Measurements from ENCODE around the gene IL17RB. TPM values are rescaled to one million over a fixed set of nuclear protein-coding genes. Genes with fewer than 3 reads are reported as not detected.

IL17RB gene
- total RNA-seq, 1 experiment from 2014 or later: 9.8 TPM

- no peaks in the 10 kb centered on the region for H4K20me1 ChIP-seq (ENCODE audit: control insufficient read depth, insufficient read depth, insufficient read length)
- TF ChIP-seq CTCF (conservative IDR thresholded peaks at IDR 0.05): no peak
- no peak overlapping the region for H2BK12ac ChIP-seq (ENCODE audit: insufficient read length, low read depth, low read length)
- H2BK5ac ChIP-seq (ENCODE audit: insufficient read length, low read length): no peak overlapping the region
- no peak overlapping the region for H3K23ac ChIP-seq (ENCODE audit: insufficient read length, low read depth, low read length)
- no peak overlapping the region for H3K27ac Mint-ChIP-seq
- H2AFZ ChIP-seq (ENCODE audit: low read length): no peak overlapping the region
- H3K56ac ChIP-seq (ENCODE audit: insufficient read length, low read depth, low read length): no peak overlapping the region
- no peak overlapping the region for H4K8ac ChIP-seq (replicated peaks; ENCODE audit: insufficient read length, low read depth, low read length)
- no peaks in the 10 kb centered on the region; the same call in 1 of the 2 replicates for H3K27me3 Mint-ChIP-seq (ENCODE audit: low read depth)
- no peaks in the 10 kb centered on the region for H3K9me3 ChIP-seq (ENCODE audit: control insufficient read depth, low read depth, low read length)
- H3K4me3 Mint-ChIP-seq: no peak overlapping the region
- H3K4me1 Mint-ChIP-seq: peaks cover 0 to 5% of the 10 kb centered on the region in 2 experiments; a peak in 2 of 4 replicates
- H2AK5ac ChIP-seq (ENCODE audit: insufficient read length, low read length): no peak overlapping the region
- no peaks in the 10 kb centered on the region for H3K27me3 ChIP-seq (ENCODE audit: insufficient read depth, low read length)
- no peak overlapping the region for H2BK20ac ChIP-seq (ENCODE audit: low read depth, low read length, poor library complexity, severe bottlenecking)
- H4K5ac ChIP-seq (ENCODE audit: insufficient read length, low read depth, low read length): no peak overlapping the region
- no peaks in the 10 kb centered on the region for H3K23me2 ChIP-seq (ENCODE audit: insufficient read length, low read depth, low read length, poor library complexity, severe bottlenecking)
- no peak overlapping the region for H4K91ac ChIP-seq (ENCODE audit: insufficient read length, low read depth, low read length)
- no peak for DNase-seq
- no CpG with 5 or more reads among the region's 14 CpGs for WGBS (ENCODE audit: extremely low coverage, insufficient read length, low lambda C conversion rate)
- H2BK15ac ChIP-seq (ENCODE audit: low read depth, low read length): no peak overlapping the region
- no peaks in the 10 kb centered on the region for H3K9me3 Mint-ChIP-seq
- H3K79me1 ChIP-seq (ENCODE audit: insufficient read depth, low read depth, low read length, poor library complexity, severe bottlenecking): no peaks in the 10 kb centered on the region
- no peak overlapping the region for H3T11ph ChIP-seq (ENCODE audit: low read length)
- H3K79me2 ChIP-seq (ENCODE audit: insufficient read depth, low read length): no peaks in the 10 kb centered on the region
- no peak overlapping the region for H3K18ac ChIP-seq (ENCODE audit: insufficient read length, low read depth, low read length)
- H2BK120ac ChIP-seq (ENCODE audit: low read depth, low read length, poor library complexity, severe bottlenecking): no peak overlapping the region
- no peaks in the 10 kb centered on the region for H3K4me1 ChIP-seq (ENCODE audit: insufficient read depth, low read length)
- peaks cover 0 to 31% (median 18%) of the 10 kb centered on the region in 3 experiments; a peak in 6 of 7 replicates for H3K36me3 Mint-ChIP-seq (ENCODE audit: insufficient read depth in 1 of 3, low read depth in 3 of 3)
- no peak overlapping the region for H3K27ac ChIP-seq (ENCODE audit: insufficient read length, low read depth, low read length)
- no peak overlapping the region for H3K4ac ChIP-seq (ENCODE audit: low read depth, low read length)
- H3K9ac ChIP-seq (ENCODE audit: extremely low read depth, insufficient read length, low read length): no peak overlapping the region
- H3K14ac ChIP-seq (ENCODE audit: insufficient read depth, low read length): no peak overlapping the region
- no peak overlapping the region for H3K4me2 ChIP-seq (ENCODE audit: insufficient read depth, insufficient read length, low read length)
Measured at GRCh38 chr3:53819163-53819868, 27.1 kb upstream of the IL17RB start.

Measured in H9 (cell line).